ENCODE results near the gene FASTK. TPM values are rescaled to one million over a fixed set of nuclear protein-coding genes. Genes with fewer than 3 reads are reported as not detected.
A peak's percentile ranks its signal among the peaks of the same experiment; 100 is the strongest.
"Not testable (repeated sequence)": the region's sequence is repeated elsewhere in the genome, so short reads cannot be mapped to it uniquely, and the experiment has no call there.

Gene FASTK
- polyA plus RNA-seq, 1 donor (not counting 4 experiments of a cell fraction or from before 2014, with no cell fraction given), result 27.2 TPM

DNA sequence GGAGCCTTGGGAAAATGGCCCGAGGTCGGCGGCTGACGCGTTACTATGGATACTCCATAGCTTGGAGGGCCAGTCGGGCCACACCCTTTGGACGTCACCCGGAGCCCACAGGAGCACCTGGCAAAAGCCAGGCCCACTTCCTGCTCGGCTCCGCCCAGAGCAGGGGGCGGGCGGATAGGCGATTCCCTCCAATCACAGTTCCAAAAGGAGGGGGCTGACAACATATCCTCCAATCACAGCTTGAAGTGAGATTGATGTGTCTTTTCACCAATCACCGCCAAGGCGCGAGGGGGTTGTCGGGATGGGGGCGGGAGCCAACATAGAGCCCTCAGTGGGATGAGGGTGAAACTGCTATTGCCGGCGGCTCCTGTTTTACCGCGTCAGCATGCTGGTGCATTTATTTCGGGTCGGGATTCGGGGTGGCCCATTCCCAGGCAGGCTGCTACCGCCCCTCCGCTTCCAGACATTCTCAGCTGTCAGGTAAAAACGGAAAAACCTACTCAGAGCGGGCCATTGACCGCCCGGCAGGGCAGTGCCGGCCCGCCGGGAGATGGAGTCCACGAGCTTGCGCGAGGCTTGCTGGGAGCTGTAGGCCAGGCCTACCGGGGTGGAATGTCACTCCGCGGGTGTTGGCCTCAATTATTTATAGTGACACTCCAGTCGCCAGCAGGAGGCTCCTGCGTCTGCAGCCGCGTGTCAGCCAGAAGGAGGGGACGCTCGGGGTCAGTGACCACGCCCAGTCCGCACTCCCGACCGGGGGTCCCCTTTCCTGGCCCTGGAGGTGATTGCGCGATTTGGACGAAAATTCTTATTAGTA lies 52.3 kb downstream of the FASTK start, which contains the start of gene ABCB8:
Gene ABCB8, plus strand, starts transcription at position 320 of the 817 bp plus-strand sequence. Its CDS starts 66 bp downstream, at position 386.
- H3K9ac ChIP-seq (ENCODE audit: control insufficient read depth, extremely low read depth, insufficient read depth, low read length), result peak within 1 kb of the TSS; percentile 95
- H3K36me3 ChIP-seq (ENCODE audit: control insufficient read depth in 2 of 2, extremely low read depth in 1 of 2, insufficient read depth in 2 of 2, low read length in 2 of 2), result peaks cover 3 to 8% of the 10 kb centered on the region in 2 experiments
- dilution Hi-C loops (cut with MboI; ENCODE audit: extremely low pct_ligation_motif_present, low sequenced_read_pairs), result no loop called here
- peak within 1 kb of the TSS; percentile 50 to 94 (median 75) for H3K4me3 ChIP-seq (ENCODE audit: control insufficient read depth in 2 of 3, extremely low read depth in 1 of 3, insufficient read depth in 2 of 3, low read depth in 1 of 3, low read length in 3 of 3)
- H3K4me2 ChIP-seq (ENCODE audit: control insufficient read depth, extremely low read depth, insufficient read depth, low read depth, low read length), result peak within 1 kb of the TSS; percentile 83
- H3K9me1 ChIP-seq (ENCODE audit: control insufficient read depth, extremely low read depth, insufficient read depth, low read length), result peaks cover 2% of the 10 kb centered on the region
- no peaks in the 10 kb centered on the region for H3K9me3 ChIP-seq (ENCODE audit: control insufficient read depth, low read depth, low read length)
- DNase-seq (ENCODE audit: low read depth, low spot score) (peak; percentile 98), FAIRE-seq (peak; percentile 57)
- TF ChIP-seq CTCF (optimal IDR thresholded peaks at IDR 0.05 in 1 of 3, IDR thresholded peaks at IDR 0.05 in 1 of 3, conservative IDR thresholded peaks at IDR 0.05 in 1 of 3; ENCODE audit: extremely low read depth in 1 of 3, insufficient read depth in 2 of 3, low read length in 3 of 3), result peak; percentile 31 to 56 (median 31)
- TF ChIP-seq EZH2 (IDR thresholded peaks at IDR 0.05; ENCODE audit: low read length), result no peak
- H3K27me3 ChIP-seq (ENCODE audit: control insufficient read depth, extremely low read depth, insufficient read depth, low read length), result no peaks in the 10 kb centered on the region
- H3K4me1 ChIP-seq (ENCODE audit: control insufficient read depth, extremely low read depth, insufficient read depth, low read length), result peaks cover 21% of the 10 kb centered on the region
- no peaks in the 10 kb centered on the region for H4K20me1 ChIP-seq (ENCODE audit: control insufficient read depth, extremely low read depth, insufficient read depth, low read length)
- H3K79me2 ChIP-seq (ENCODE audit: control insufficient read depth, insufficient read depth, low read length), result peaks cover 6% of the 10 kb centered on the region
- H3K27ac ChIP-seq (ENCODE audit: control insufficient read depth, insufficient read depth, low read length), result peak within 1 kb of the TSS; percentile 97
- peak within 1 kb of the TSS; percentile 85 for H2AFZ ChIP-seq (ENCODE audit: control insufficient read depth, low read length)

DNA sequence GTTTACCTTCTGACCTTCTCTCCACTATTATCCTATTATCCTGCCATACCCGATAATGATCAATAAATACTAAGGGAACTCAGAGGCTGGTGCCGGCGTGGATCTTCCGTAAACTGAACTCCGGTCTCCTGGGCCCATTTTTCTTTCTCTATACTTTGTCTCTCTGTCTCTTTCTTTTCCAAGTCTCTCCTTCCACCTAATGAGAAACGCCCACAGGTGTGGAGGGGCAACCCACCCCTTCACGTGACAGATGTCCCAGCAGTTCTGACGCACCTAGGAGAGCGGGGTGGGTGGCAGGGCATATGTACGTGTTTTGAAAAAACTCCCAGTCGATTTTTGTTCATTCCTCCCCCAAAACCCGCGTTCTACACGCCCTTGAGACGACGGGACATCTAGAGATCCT lies 52.9 kb downstream of the FASTK start:
- H4K20me1 ChIP-seq (ENCODE audit: control insufficient read depth, extremely low read depth, insufficient read depth, low read length); H3K9me3 ChIP-seq (ENCODE audit: control insufficient read depth, low read depth, low read length); H3K27me3 ChIP-seq (ENCODE audit: control insufficient read depth, extremely low read depth, insufficient read depth, low read length); H3K79me2 ChIP-seq (ENCODE audit: control insufficient read depth, insufficient read depth, low read length); H3K36me3 ChIP-seq (ENCODE audit: control insufficient read depth in 2 of 2, extremely low read depth in 1 of 2, insufficient read depth in 2 of 2, low read length in 2 of 2); DNase-seq (ENCODE audit: low read depth, low spot score); FAIRE-seq; dilution Hi-C loops (cut with MboI; ENCODE audit: extremely low pct_ligation_motif_present, low sequenced_read_pairs); H3K9me1 ChIP-seq (ENCODE audit: control insufficient read depth, extremely low read depth, insufficient read depth, low read length): not testable (repeated sequence)
- H3K27ac ChIP-seq (ENCODE audit: control insufficient read depth, insufficient read depth, low read length), result peak overlapping the region; percentile 97
- H3K4me2 ChIP-seq (ENCODE audit: control insufficient read depth, extremely low read depth, insufficient read depth, low read depth, low read length), result peak overlapping the region; percentile 83
- H2AFZ ChIP-seq (ENCODE audit: control insufficient read depth, low read length), result peak overlapping the region; percentile 69
- peak overlapping the region; percentile 95 for H3K9ac ChIP-seq (ENCODE audit: control insufficient read depth, extremely low read depth, insufficient read depth, low read length)
- H3K4me3 ChIP-seq (ENCODE audit: control insufficient read depth in 2 of 3, extremely low read depth in 1 of 3, insufficient read depth in 2 of 3, low read depth in 1 of 3, low read length in 3 of 3), result peak overlapping the region; percentile 21 to 75 (median 60)
- H3K4me1 ChIP-seq (ENCODE audit: control insufficient read depth, extremely low read depth, insufficient read depth, low read length), result peaks cover 21% of the 10 kb centered on the region

GRCh38 chr7:151026771-151027727 lies 53.6 kb downstream of the FASTK start:
- peak overlapping the region; percentile 95 for H3K9ac ChIP-seq (ENCODE audit: control insufficient read depth, extremely low read depth, insufficient read depth, low read length)
- peaks cover 21% of the 10 kb centered on the region for H3K4me1 ChIP-seq (ENCODE audit: control insufficient read depth, extremely low read depth, insufficient read depth, low read length)
- H3K79me2 ChIP-seq (ENCODE audit: control insufficient read depth, insufficient read depth, low read length); H3K27me3 ChIP-seq (ENCODE audit: control insufficient read depth, extremely low read depth, insufficient read depth, low read length); H4K20me1 ChIP-seq (ENCODE audit: control insufficient read depth, extremely low read depth, insufficient read depth, low read length); dilution Hi-C loops (cut with MboI; ENCODE audit: extremely low pct_ligation_motif_present, low sequenced_read_pairs); H3K36me3 ChIP-seq (ENCODE audit: control insufficient read depth in 2 of 2, extremely low read depth in 1 of 2, insufficient read depth in 2 of 2, low read length in 2 of 2); FAIRE-seq; H3K9me3 ChIP-seq (ENCODE audit: control insufficient read depth, low read depth, low read length); H3K9me1 ChIP-seq (ENCODE audit: control insufficient read depth, extremely low read depth, insufficient read depth, low read length): not testable (repeated sequence)
- peak overlapping the region in 2 of 3 experiments; percentile 60 to 75 for H3K4me3 ChIP-seq (ENCODE audit: control insufficient read depth in 2 of 3, extremely low read depth in 1 of 3, insufficient read depth in 2 of 3, low read depth in 1 of 3, low read length in 3 of 3)
- H2AFZ ChIP-seq (ENCODE audit: control insufficient read depth, low read length), result peak overlapping the region; percentile 7
- peak; percentile 42 for DNase-seq (ENCODE audit: low read depth, low spot score)
- H3K27ac ChIP-seq (ENCODE audit: control insufficient read depth, insufficient read depth, low read length), result peak overlapping the region; percentile 97
- H3K4me2 ChIP-seq (ENCODE audit: control insufficient read depth, extremely low read depth, insufficient read depth, low read depth, low read length), result peak overlapping the region; percentile 83

All from keratinocyte (primary cell).